Measurements from ENCODE around the gene CRHR1.

GRCh38 chr17:45791041-45791582 is 7.0 kb downstream of the CRHR1 start:
- TF ChIP-seq CTCF (conservative IDR thresholded peaks at IDR 0.05) (no peak), EZH2 (IDR thresholded peaks at IDR 0.05; ENCODE audit: low read depth) (no peak)
